ENCODE measurements around the gene RUFY1.
"Not testable (repeated sequence)": the region's sequence is repeated elsewhere in the genome, so short reads cannot be mapped to it uniquely, and the experiment has no call there.

Gene RUFY1

DNA sequence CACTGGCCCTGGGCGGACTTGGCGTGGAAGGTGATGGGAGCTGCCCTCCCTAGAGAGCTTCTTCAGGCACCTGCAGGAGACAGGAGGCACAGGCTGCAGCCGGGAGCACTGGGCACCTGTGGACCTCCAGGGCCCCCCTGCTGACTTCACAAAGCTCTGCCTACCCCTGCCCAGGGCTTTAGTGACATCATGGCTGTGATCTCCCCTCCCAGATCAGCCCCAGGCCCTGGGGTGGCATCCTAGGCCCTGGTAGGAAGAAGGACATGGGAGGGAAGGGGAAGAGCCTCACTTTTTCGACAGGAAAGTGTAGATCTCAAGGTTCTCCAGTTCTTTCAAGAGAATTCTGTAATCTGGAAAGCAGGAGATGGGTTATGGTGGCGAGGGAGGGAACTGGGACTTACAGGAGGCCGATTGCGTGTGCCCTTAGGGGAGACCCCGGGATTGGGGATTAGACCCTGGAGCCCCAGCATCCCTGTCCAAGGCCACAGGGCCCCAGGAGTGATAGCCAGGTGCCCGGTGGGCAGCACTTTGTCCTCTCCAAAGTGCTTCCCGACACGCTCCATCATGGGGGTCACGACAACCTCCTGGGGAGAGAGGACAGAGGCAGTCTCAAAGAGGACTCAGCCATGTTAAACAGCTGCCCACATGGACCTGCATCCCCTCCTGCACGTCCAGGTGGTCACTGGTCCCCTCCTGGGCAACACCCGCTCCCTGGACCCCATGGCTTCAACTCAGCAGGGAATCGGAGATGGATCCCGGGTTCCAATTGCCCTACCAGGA, 93.0 kb downstream of the RUFY1 start:
- H3K36me3 ChIP-seq (ENCODE audit: insufficient read depth, low read length); H3K4me2 ChIP-seq (ENCODE audit: insufficient read depth, low read length); H3K27me3 ChIP-seq (ENCODE audit: insufficient read depth, low read length, poor library complexity); H3K9ac ChIP-seq (ENCODE audit: low read depth, low read length); H3K79me2 ChIP-seq (ENCODE audit: insufficient read depth, low read length); H2AFZ ChIP-seq (ENCODE audit: low read depth, low read length); H3K9me3 ChIP-seq (ENCODE audit: insufficient read depth, low read length, severe bottlenecking); H3K27ac ChIP-seq (ENCODE audit: low read length); DNase-seq; H3K4me1 ChIP-seq (ENCODE audit: insufficient read depth, low read length); ATAC-seq (ENCODE audit: insufficient read depth, low read depth); H3K4me3 ChIP-seq (ENCODE audit: low read depth in 1 of 2, low read length in 2 of 2); H4K20me1 ChIP-seq (ENCODE audit: insufficient read depth, low read length): not testable (repeated sequence)

DNA sequence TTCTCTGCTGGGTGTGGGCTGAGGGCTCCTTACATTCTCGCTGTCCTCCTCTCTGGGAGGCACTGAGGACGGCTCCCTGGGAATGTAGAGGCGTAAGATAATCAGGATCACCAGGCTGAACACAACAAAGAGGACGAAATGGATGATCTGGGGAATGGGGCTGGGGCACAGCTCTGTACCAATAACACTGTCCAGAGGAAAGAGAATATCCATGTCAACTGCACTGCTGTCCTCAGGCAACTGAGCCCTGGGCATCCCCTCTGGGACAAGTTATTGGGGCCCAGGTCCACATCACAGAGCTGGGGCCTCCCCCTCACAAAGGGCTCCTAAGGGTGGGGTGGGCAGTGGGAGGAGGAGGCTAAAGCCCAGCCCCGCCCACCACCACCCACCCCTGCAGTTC, 94.4 kb downstream of the RUFY1 start:
- H3K36me3 ChIP-seq (ENCODE audit: insufficient read depth, low read length); H3K4me1 ChIP-seq (ENCODE audit: insufficient read depth, low read length): not testable (repeated sequence)

DNA sequence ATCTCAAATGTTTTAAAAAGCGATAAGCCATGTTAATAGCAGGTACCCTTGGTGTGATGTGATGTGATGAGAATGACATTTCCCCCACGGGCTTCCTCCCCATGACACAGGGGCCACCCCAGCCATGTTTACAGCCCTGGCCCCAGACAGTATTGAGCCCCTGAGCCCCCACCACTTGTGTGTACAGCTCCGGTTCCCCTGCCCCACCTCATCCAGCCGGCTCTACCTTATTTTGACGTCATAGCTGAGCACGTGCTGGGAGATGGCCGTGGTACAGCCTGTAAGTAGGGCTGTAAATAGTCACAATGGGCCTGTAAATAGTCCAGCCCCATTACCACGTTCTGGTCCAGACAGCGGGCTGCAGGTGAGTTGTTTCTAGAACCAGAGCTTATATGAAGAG, 98.1 kb downstream of the RUFY1 start:
- H2AFZ ChIP-seq (ENCODE audit: low read depth, low read length), result no peak overlapping the region
- no peak for TF ChIP-seq EZH2 (IDR thresholded peaks at IDR 0.05; ENCODE audit: borderline replicate concordance, low read depth, low read length, severe bottlenecking)
- TF ChIP-seq, protein P1, sequence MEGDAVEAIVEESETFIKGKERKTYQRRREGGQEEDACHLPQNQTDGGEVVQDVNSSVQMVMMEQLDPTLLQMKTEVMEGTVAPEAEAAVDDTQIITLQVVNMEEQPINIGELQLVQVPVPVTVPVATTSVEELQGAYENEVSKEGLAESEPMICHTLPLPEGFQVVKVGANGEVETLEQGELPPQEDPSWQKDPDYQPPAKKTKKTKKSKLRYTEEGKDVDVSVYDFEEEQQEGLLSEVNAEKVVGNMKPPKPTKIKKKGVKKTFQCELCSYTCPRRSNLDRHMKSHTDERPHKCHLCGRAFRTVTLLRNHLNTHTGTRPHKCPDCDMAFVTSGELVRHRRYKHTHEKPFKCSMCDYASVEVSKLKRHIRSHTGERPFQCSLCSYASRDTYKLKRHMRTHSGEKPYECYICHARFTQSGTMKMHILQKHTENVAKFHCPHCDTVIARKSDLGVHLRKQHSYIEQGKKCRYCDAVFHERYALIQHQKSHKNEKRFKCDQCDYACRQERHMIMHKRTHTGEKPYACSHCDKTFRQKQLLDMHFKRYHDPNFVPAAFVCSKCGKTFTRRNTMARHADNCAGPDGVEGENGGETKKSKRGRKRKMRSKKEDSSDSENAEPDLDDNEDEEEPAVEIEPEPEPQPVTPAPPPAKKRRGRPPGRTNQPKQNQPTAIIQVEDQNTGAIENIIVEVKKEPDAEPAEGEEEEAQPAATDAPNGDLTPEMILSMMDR (IDR thresholded peaks at IDR 0.05; ENCODE audit: borderline replicate concordance, extremely low read depth, low read length, poor library complexity, severe bottlenecking), result no peak
- no peak for DNase-seq
- H4K20me1 ChIP-seq (ENCODE audit: insufficient read depth, low read length), result no peaks in the 10 kb centered on the region
- no peak overlapping the region for H3K4me2 ChIP-seq (ENCODE audit: insufficient read depth, low read length)
- no peak overlapping the region for H3K27ac ChIP-seq (ENCODE audit: low read length)
- no peak for ATAC-seq (ENCODE audit: insufficient read depth, low read depth)
- H3K4me3 ChIP-seq (ENCODE audit: low read depth in 1 of 2, low read length in 2 of 2), result no peak overlapping the region
- no peaks in the 10 kb centered on the region for H3K79me2 ChIP-seq (ENCODE audit: insufficient read depth, low read length)
- no peaks in the 10 kb centered on the region for H3K36me3 ChIP-seq (ENCODE audit: insufficient read depth, low read length)
- H3K4me1 ChIP-seq (ENCODE audit: insufficient read depth, low read length), result no peaks in the 10 kb centered on the region
- no peak overlapping the region for H3K9ac ChIP-seq (ENCODE audit: low read depth, low read length)
- H3K9me3 ChIP-seq (ENCODE audit: insufficient read depth, low read length, severe bottlenecking), result no peaks in the 10 kb centered on the region
- no peaks in the 10 kb centered on the region for H3K27me3 ChIP-seq (ENCODE audit: insufficient read depth, low read length, poor library complexity)

More for the DNA sequence above, 94.4 kb downstream of the RUFY1 start:
- not testable (repeated sequence) for H3K9ac ChIP-seq (ENCODE audit: low read depth, low read length); H3K27me3 ChIP-seq (ENCODE audit: insufficient read depth, low read length, poor library complexity); H4K20me1 ChIP-seq (ENCODE audit: insufficient read depth, low read length); H3K79me2 ChIP-seq (ENCODE audit: insufficient read depth, low read length); H2AFZ ChIP-seq (ENCODE audit: low read depth, low read length); H3K9me3 ChIP-seq (ENCODE audit: insufficient read depth, low read length, severe bottlenecking); H3K4me3 ChIP-seq (ENCODE audit: low read depth in 1 of 2, low read length in 2 of 2); H3K27ac ChIP-seq (ENCODE audit: low read length); DNase-seq; H3K4me2 ChIP-seq (ENCODE audit: insufficient read depth, low read length); ATAC-seq (ENCODE audit: insufficient read depth, low read depth)

DNA sequence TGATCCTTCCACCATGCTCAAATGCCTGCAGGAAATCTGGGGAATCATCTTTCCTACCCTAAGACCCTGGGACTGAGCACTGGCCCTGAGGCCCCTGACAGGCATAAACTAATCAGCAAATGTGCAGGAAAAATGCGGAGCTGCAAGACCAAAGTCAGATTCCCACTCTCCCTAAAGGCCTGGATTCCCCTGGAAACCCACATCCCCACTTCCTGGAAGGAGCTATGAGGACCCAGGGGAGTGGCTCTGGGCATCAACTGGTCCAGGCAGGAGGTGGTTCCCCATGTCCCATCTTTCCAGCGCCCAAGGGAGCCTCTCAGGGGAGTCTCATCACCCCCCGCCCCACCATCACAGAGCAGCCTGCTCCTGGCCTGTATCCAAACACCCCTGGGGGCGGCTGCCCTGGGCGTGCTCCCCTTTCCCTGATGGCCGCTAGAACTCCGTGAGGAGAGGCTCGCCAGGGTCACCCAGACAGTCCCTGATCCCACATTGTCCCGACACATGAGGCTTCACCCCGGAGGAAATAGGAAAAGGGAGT, 98.9 kb downstream of the RUFY1 start:
- not testable (repeated sequence) for H3K4me3 ChIP-seq (ENCODE audit: low read depth in 1 of 2, low read length in 2 of 2); ATAC-seq (ENCODE audit: insufficient read depth, low read depth); H3K4me2 ChIP-seq (ENCODE audit: insufficient read depth, low read length); H3K27ac ChIP-seq (ENCODE audit: low read length); H3K36me3 ChIP-seq (ENCODE audit: insufficient read depth, low read length); H3K27me3 ChIP-seq (ENCODE audit: insufficient read depth, low read length, poor library complexity); H3K4me1 ChIP-seq (ENCODE audit: insufficient read depth, low read length); H3K9me3 ChIP-seq (ENCODE audit: insufficient read depth, low read length, severe bottlenecking); H3K79me2 ChIP-seq (ENCODE audit: insufficient read depth, low read length); H2AFZ ChIP-seq (ENCODE audit: low read depth, low read length); H4K20me1 ChIP-seq (ENCODE audit: insufficient read depth, low read length); H3K9ac ChIP-seq (ENCODE audit: low read depth, low read length); DNase-seq

DNA sequence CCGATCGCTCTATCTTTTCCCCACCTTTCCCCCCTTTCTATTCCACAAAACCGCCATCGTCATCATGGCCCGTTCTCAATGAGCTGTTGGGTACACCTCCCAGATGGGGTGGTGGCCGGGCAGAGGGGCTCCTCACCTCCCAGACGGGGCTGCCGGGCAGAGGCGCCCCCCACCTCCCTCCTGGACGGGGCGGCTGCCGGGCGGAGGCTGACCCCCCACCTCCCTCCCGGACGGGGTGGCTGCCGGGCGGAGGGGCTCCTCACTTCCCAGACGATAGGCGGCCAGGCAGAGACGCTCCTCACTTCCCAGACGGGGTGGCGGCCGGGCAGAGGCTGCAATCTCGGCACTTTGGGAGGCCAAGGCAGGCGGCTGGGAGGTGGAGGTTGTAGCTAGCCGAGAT, 99.9 kb downstream of the RUFY1 start:
- H3K4me2 ChIP-seq (ENCODE audit: insufficient read depth, low read length); H4K20me1 ChIP-seq (ENCODE audit: insufficient read depth, low read length); ATAC-seq (ENCODE audit: insufficient read depth, low read depth); H3K4me3 ChIP-seq (ENCODE audit: low read depth in 1 of 2, low read length in 2 of 2); H3K27me3 ChIP-seq (ENCODE audit: insufficient read depth, low read length, poor library complexity); H3K4me1 ChIP-seq (ENCODE audit: insufficient read depth, low read length); H3K27ac ChIP-seq (ENCODE audit: low read length); H3K9me3 ChIP-seq (ENCODE audit: insufficient read depth, low read length, severe bottlenecking); H3K79me2 ChIP-seq (ENCODE audit: insufficient read depth, low read length); H3K9ac ChIP-seq (ENCODE audit: low read depth, low read length); DNase-seq; H3K36me3 ChIP-seq (ENCODE audit: insufficient read depth, low read length); H2AFZ ChIP-seq (ENCODE audit: low read depth, low read length): not testable (repeated sequence)

DNA sequence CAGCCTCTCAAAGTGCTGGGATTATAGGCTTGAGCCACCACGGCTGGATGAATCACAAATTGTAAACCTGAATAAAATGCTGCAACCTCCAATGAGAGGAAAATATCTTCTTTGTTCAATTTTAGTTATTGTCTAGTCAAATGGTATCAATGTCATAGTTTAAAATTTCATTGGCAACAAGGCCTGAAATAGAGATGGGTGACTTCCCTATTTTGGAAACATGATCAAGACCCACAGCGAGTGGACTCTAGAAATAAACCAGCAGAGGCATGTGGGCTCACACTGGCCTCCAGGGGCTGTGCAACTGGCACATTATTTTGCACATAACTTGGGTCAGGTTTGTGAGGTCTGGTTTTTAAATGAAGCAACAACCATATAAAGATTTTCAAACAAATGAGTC, 102.8 kb downstream of the RUFY1 start:
- H3K36me3 ChIP-seq (ENCODE audit: insufficient read depth, low read length); H3K79me2 ChIP-seq (ENCODE audit: insufficient read depth, low read length); H3K4me1 ChIP-seq (ENCODE audit: insufficient read depth, low read length); H3K9me3 ChIP-seq (ENCODE audit: insufficient read depth, low read length, severe bottlenecking); ATAC-seq (ENCODE audit: insufficient read depth, low read depth); H4K20me1 ChIP-seq (ENCODE audit: insufficient read depth, low read length); H3K9ac ChIP-seq (ENCODE audit: low read depth, low read length); H2AFZ ChIP-seq (ENCODE audit: low read depth, low read length); H3K27me3 ChIP-seq (ENCODE audit: insufficient read depth, low read length, poor library complexity); H3K27ac ChIP-seq (ENCODE audit: low read length); H3K4me2 ChIP-seq (ENCODE audit: insufficient read depth, low read length); DNase-seq; H3K4me3 ChIP-seq (ENCODE audit: low read depth in 1 of 2, low read length in 2 of 2): not testable (repeated sequence)

DNA sequence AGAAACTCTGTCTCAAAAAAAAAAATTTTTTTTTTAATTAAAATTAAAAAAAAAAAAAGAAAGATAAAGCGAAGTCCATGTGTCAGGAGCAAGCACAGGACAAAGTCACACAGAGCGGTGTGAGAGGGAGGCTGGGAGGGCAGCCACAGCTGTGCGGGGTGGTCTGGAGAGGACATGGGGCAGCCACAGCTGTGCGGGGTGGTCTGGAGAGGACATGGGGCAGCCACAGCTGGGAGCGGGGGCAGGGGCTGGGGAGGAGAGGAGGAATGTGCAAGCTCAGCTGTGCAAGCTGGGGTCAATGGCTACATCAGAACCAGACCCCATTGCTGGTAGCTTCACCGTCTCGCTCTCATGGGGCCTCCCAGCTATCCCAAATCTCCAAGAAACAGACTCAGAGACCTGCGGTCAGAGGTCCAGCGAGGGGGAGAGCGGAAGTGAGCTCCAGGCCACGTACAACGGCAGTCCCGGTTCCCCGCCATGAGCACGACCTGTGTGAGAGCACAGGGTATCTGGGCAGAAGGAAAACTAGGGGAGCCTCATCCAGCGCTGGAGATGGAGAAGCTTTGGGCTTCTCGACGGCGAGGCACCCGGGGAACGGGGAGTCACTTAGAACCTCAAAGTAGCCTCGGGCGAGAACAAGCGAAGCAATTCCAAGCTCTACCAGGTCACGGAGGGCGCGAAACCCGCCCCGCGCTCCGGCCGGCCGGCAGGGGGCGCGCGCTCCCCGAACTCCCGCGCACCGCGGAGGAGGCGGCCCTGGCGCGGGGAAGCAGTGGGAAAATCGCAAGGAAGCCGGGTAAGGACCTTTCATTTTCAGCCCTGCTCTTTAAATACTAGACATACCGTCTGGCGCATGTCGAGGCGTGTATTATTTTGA, 107.2 kb downstream of the RUFY1 start:
- not testable (repeated sequence) for H3K4me3 ChIP-seq (ENCODE audit: low read depth in 1 of 2, low read length in 2 of 2); H4K20me1 ChIP-seq (ENCODE audit: insufficient read depth, low read length); H3K36me3 ChIP-seq (ENCODE audit: insufficient read depth, low read length); H3K27ac ChIP-seq (ENCODE audit: low read length); DNase-seq; H3K9me3 ChIP-seq (ENCODE audit: insufficient read depth, low read length, severe bottlenecking); H3K79me2 ChIP-seq (ENCODE audit: insufficient read depth, low read length); H3K9ac ChIP-seq (ENCODE audit: low read depth, low read length); H3K27me3 ChIP-seq (ENCODE audit: insufficient read depth, low read length, poor library complexity)
- Histone ChIP-seq H2AFZ (ENCODE audit: low read depth, low read length) (peak overlapping the region; percentile 67; the same call in 1 of the 2 replicates), H3K4me2 (ENCODE audit: insufficient read depth, low read length) (peak overlapping the region; percentile 42; the same call in 1 of the 2 replicates), H3K4me1 (ENCODE audit: insufficient read depth, low read length) (peaks cover 15% of the 10 kb centered on the region)
- ATAC-seq (ENCODE audit: insufficient read depth, low read depth), result peak; percentile 94

Data from DND-41 (cell line).